GM12878 (cell line): ENCODE data around the gene ZNF668. TPM values are rescaled to one million over a fixed set of nuclear protein-coding genes. Genes with fewer than 3 reads are reported as not detected.

ENCODE experiments used
- ATAC-seq: fragments of 200-7000 bp; cut with Tn5 transposase; 3 replicates; pipeline ENCODE4 v1.9.1; 2020; ENCODE audit warnings: mild to moderate bottlenecking, moderate library complexity
- BruUV-seq: library from RNA; stranded (reverse); fragments of 400-500 nt; replicated peaks from 2 replicates; lab custom pipeline; 2021; lab: Mats Ljungman, UMichigan
- CTCF ChIA-PET: fragments of 300-600 bp; sonication (Branson Sonifier 250); formaldehyde crosslinking; extraction: SDS; loops from one replicate; lab custom pipeline; 2021; ENCODE audit warnings: inconsistent platforms; lab: Yijun Ruan, JAX
- POLR2A ChIA-PET: fragments of 350-600 bp; formaldehyde crosslinking; extraction: SDS; loops from one replicate; lab custom pipeline; 2021; ENCODE audit warnings: inconsistent platforms; lab: Charles Lee
- RAD21 ChIA-PET: fragments of 300-600 bp; sonication (Branson Sonifier 250); formaldehyde crosslinking; loops from one replicate; lab custom pipeline; 2023; ENCODE audit warnings: antibody characterized with exemption; ENCODE audit not compliant: unreplicated experiment; lab: Charles Lee
- SMC1A ChIA-PET: fragments of 300-600 bp; sonication (Branson Sonifier 250); formaldehyde crosslinking; loops from one replicate; lab custom pipeline; 2023; ENCODE audit not compliant: unreplicated experiment, uncharacterized antibody; lab: Charles Lee
- DNase-seq: peaks from one replicate; pipeline ENCODE4 v3.0.0-alpha.2; 2011; ENCODE audit warnings: low read depth, low spot score
- FAIRE-seq: peaks from 3 replicates; lab custom pipeline; 2011; peaks lifted over from hg19 to GRCh38; lab: Jason Lieb, UNC
- H2AFZ ChIP-seq: 2 replicates; pipeline ENCODE4 v1.6.0; 2011; ENCODE audit warnings: low read depth, low read length, control low read depth; ENCODE audit not compliant: control insufficient read depth
- H3K27ac ChIP-seq: 2 replicates; pipeline ENCODE4 v1.5.1; 2011; ENCODE audit warnings: control low read depth; ENCODE audit not compliant: control insufficient read depth, insufficient read depth
- H3K27me3 ChIP-seq, 2 experiments: replicated peaks in 1 of 2; 2 replicates each; pipeline versions ENCODE4 v1.6.0 to v1.6.1; 2011; ENCODE audit warnings: low read length in 1 of 2; ENCODE audit not compliant: control insufficient read depth in 2 of 2, insufficient read depth in 2 of 2
- H3K36me3 ChIP-seq, 2 experiments: 2 replicates each; pipeline ENCODE4 v1.5.1; 2011; ENCODE audit warnings: low read length in 1 of 2; ENCODE audit not compliant: control insufficient read depth in 2 of 2, insufficient read depth in 2 of 2
- H3K4me1 ChIP-seq: 2 replicates; pipeline ENCODE4 v1.6.1; 2011; ENCODE audit warnings: mild to moderate bottlenecking, low read length, moderate library complexity, mixed read lengths; ENCODE audit not compliant: control insufficient read depth, insufficient read depth
- H3K4me2 ChIP-seq: 2 replicates; pipeline ENCODE4 v1.6.0; 2011; ENCODE audit warnings: control low read depth; ENCODE audit not compliant: control insufficient read depth, insufficient read depth
- H3K4me3 ChIP-seq: fragments of 200-600 bp; sonication (generic); 2 replicates; pipeline ENCODE4 v1.5.1; 2016
- H3K79me2 ChIP-seq: 2 replicates; pipeline ENCODE4 v1.6.0; 2011; ENCODE audit warnings: low read length; ENCODE audit not compliant: control insufficient read depth, insufficient read depth
- H3K9ac ChIP-seq: 2 replicates; pipeline ENCODE4 v1.8.0; 2011; ENCODE audit warnings: low read length, control low read depth, mixed read lengths; ENCODE audit not compliant: control insufficient read depth, insufficient read depth
- H3K9me3 ChIP-seq: replicated peaks from 3 replicates; pipeline ENCODE4 v1.5.1; 2011; ENCODE audit warnings: mild to moderate bottlenecking, low read length; ENCODE audit not compliant: control insufficient read depth, insufficient read depth
- H4K20me1 ChIP-seq: 2 replicates; pipeline ENCODE4 v1.6.0; 2011; ENCODE audit not compliant: control insufficient read depth, insufficient read depth
- ATF2 ChIP-seq: IDR thresholded peaks from 2 replicates; pipeline ENCODE4 v1.6.1; 2012; ENCODE audit warnings: low read length, inconsistent platforms
- BMI1 ChIP-seq: fragments of 450-650 bp; IDR thresholded peaks from 2 replicates; pipeline ENCODE4 v1.6.1; 2016; ENCODE audit warnings: mild to moderate bottlenecking, moderate library complexity, borderline replicate concordance
- BRCA1 ChIP-seq: IDR thresholded peaks from 2 replicates; pipeline ENCODE4 v1.6.1; 2011; ENCODE audit warnings: low read depth, low read length, improper control_type of control experiment
- DPF2 ChIP-seq: fragments of 450-650 bp; IDR thresholded peaks from 2 replicates; pipeline ENCODE4 v1.6.1; 2017; ENCODE audit warnings: mild to moderate bottlenecking
- EGR1 ChIP-seq, 2 experiments: IDR thresholded peaks; 1 replicate in 1 of 2; 2 replicates in 1 of 2; pipeline ENCODE4 v1.6.1; 2011 to 2012; ENCODE audit warnings: low read depth in 2 of 2, low read length in 2 of 2, borderline replicate concordance in 1 of 2, mild to moderate bottlenecking in 1 of 2, moderate library complexity in 1 of 2
- FOS ChIP-seq: IDR thresholded peaks from 3 replicates; pipeline ENCODE4 v1.6.1; 2011; ENCODE audit warnings: borderline replicate concordance; ENCODE audit not compliant: insufficient read length; ENCODE audit errors: extremely low read depth
- HCFC1 ChIP-seq: fragments of 150-350 bp; IDR thresholded peaks from 2 replicates; pipeline ENCODE4 v1.6.1; 2014; ENCODE audit warnings: low read length
- IRF4 ChIP-seq: IDR thresholded peaks from 2 replicates; pipeline ENCODE4 v1.6.1; 2011; ENCODE audit warnings: low read depth, low read length
- JUNB ChIP-seq: IDR thresholded peaks from 2 replicates; pipeline ENCODE4 v1.6.1; 2016; ENCODE audit warnings: antibody characterized with exemption, mild to moderate bottlenecking
- JUND ChIP-seq: IDR thresholded peaks from 2 replicates; pipeline ENCODE4 v1.6.1; 2012; ENCODE audit warnings: low read depth, mild to moderate bottlenecking, low read length, improper control_type of control experiment, moderate library complexity
- MEF2B ChIP-seq: fragments of 450-650 bp; IDR thresholded peaks from 2 replicates; pipeline ENCODE4 v1.6.1; 2018; ENCODE audit warnings: mild to moderate bottlenecking, moderate library complexity; ENCODE audit not compliant: partially characterized antibody, poor library complexity, severe bottlenecking
- MXI1 ChIP-seq: fragments of 150-350 bp; IDR thresholded peaks from 2 replicates; pipeline ENCODE4 v1.6.1; 2011; ENCODE audit warnings: low read depth, mild to moderate bottlenecking, inconsistent platforms, low read length, improper control_type of control experiment
- NBN ChIP-seq: fragments of 450-650 bp; IDR thresholded peaks from 2 replicates; pipeline ENCODE4 v1.6.1; 2016
- NR2F1 ChIP-seq: fragments of 450-650 bp; conservative IDR thresholded peaks from 2 replicates; pipeline ENCODE4 v1.6.1; 2017; ENCODE audit warnings: mild to moderate bottlenecking
- PBX3 ChIP-seq: IDR thresholded peaks from 2 replicates; pipeline ENCODE4 v1.6.1; 2011; ENCODE audit warnings: mild to moderate bottlenecking, low read depth, low read length, moderate library complexity; ENCODE audit not compliant: insufficient replicate concordance
- POLR2AphosphoS5 ChIP-seq: IDR thresholded peaks from 2 replicates; pipeline ENCODE4 v1.6.1; 2011; ENCODE audit warnings: mild to moderate bottlenecking, low read length, inconsistent platforms
- RCOR1 ChIP-seq: conservative IDR thresholded peaks from 2 replicates; pipeline ENCODE4 v1.6.1; 2012; ENCODE audit warnings: low read depth, low read length, improper control_type of control experiment
- RELB ChIP-seq: fragments of 450-650 bp; IDR thresholded peaks from 2 replicates; pipeline ENCODE4 v1.6.1; 2017; ENCODE audit warnings: low read depth, mild to moderate bottlenecking, moderate library complexity
- SUPT20H ChIP-seq: IDR thresholded peaks from 2 replicates; pipeline ENCODE4 v1.6.1; 2011; ENCODE audit warnings: low read depth, mild to moderate bottlenecking, low read length, moderate library complexity, borderline replicate concordance; ENCODE audit not compliant: control insufficient read depth
- ZNF24 ChIP-seq: fragments of 450-650 bp; IDR thresholded peaks from 2 replicates; pipeline ENCODE4 v1.6.1; 2017; ENCODE audit warnings: antibody characterized with exemption, mild to moderate bottlenecking
- WGBS: methylation state at CpG from one replicate; pipeline ENCODE4 v1.1.6; 2016; ENCODE audit warnings: low lambda C conversion rate; ENCODE audit not compliant: insufficient replicate concordance, insufficient coverage; ENCODE audit errors: missing lambda C conversion rate; 5-methylcytosine and 5-hydroxymethylcytosine counted together
- in situ Hi-C: fragments of 300-500 bp; cut with MboI; formaldehyde crosslinking; loops from 9 replicates; pipeline ENCODE4 v1.14.3; 2018; ENCODE audit warnings: mixed read lengths
- intact Hi-C: fragments of 100-400 bp; cut with micrococcal nuclease; formaldehyde crosslinking; loops from one replicate; pipeline ENCODE4 v1.14.2; 2022; ENCODE audit not compliant: unreplicated experiment
- polyA plus RNA-seq, 11 experiments: library from polyadenylated mRNA; depleted of rRNA in 4 of 11; unstranded in 6 of 11; stranded (reverse) in 5 of 11; fragments of >200 nt; fragmentation: Nextera tagmentation in 4 of 11; fragmentation: Illumina TruSeq in 1 of 11; extraction: Ambion mirVana in 4 of 11; extraction: Trizol in 1 of 11; gene quantifications; 1 replicate in 1 of 11; 2 replicates in 10 of 11; pipeline versions ENCODE4 v1.2.1 to v1.2.3, GENCODE V29; 2011 to 2016; ENCODE audit warnings: inconsistent platforms in 2 of 11, missing spikeins in 2 of 11, low read depth in 1 of 11
- total RNA-seq, 4 experiments: library from RNA; depleted of rRNA in 3 of 4; stranded (reverse); fragments of >200 nt in 3 of 4; fragmentation: Illumina TruSeq in 1 of 4; extraction: Trizol in 1 of 4; gene quantifications; 2 replicates each; pipeline versions ENCODE4 v1.2.1 to v1.2.3, GENCODE V29; 2013 to 2021

Gene ZNF668
- total and polyA plus RNA-seq, 10 of the 15 experiments (the other 5 are each of a cell fraction or from before 2014, with no cell fraction given): 0.05 to 20.7 (median 10.0) TPM; not detected in 1

GRCh38 chr16:31087971-31088370 is 13.9 kb upstream of the ZNF668 start:
- no peak for ATAC-seq
- no peak for FAIRE-seq
- RAD21 ChIA-PET: no interaction called here

More at GRCh38 chr16:31087971-31088370, 13.9 kb upstream of the ZNF668 start:
- WGBS: 84% methylated on average over 5 of the region's 5 CpGs
- DNase-seq: no peak
- Histone ChIP-seq H3K36me3 (peaks cover 2% of the 10 kb centered on the region in 2 experiments; a peak in 3 of 4 replicates), H3K9me3 (no peaks in the 10 kb centered on the region), H3K4me1 (no peaks in the 10 kb centered on the region), H4K20me1 (no peaks in the 10 kb centered on the region; the same call in 1 of the 2 replicates), H3K4me3 (no peak overlapping the region), H3K27ac (no peak overlapping the region), H3K9ac (no peak overlapping the region), H3K79me2 (peaks cover 5% of the 10 kb centered on the region), H3K4me2 (no peak overlapping the region), H2AFZ (no peak overlapping the region), H3K27me3 (no peaks in the 10 kb centered on the region)
- CTCF ChIA-PET: no interaction called here
- in situ Hi-C loops: no loop called here
- POLR2A ChIA-PET: no interaction called here
- intact Hi-C loops: no loop called here
- SMC1A ChIA-PET: no interaction called here
- BruUV-seq: no TSS peak
- no peak for TF ChIP-seq PBX3
- TF ChIP-seq POLR2AphosphoS5: no peak
- no peak for TF ChIP-seq EGR1 (IDR thresholded peaks at IDR 0.05; ENCODE audit: borderline replicate concordance in 1 of 2, low read depth in 2 of 2, low read length in 2 of 2)
- no peak for TF ChIP-seq MEF2B
- no peak for TF ChIP-seq NBN
- TF ChIP-seq IRF4: no peak
- TF ChIP-seq ATF2: no peak
- no peak for TF ChIP-seq MXI1
- TF ChIP-seq NR2F1: no peak
- TF ChIP-seq ZNF24: no peak
- no peak for TF ChIP-seq RELB
- TF ChIP-seq HCFC1: no peak
- TF ChIP-seq BMI1: no peak
- TF ChIP-seq JUNB: no peak
- no peak for TF ChIP-seq BRCA1
- TF ChIP-seq SUPT20H: no peak
- no peak for TF ChIP-seq RCOR1
- no peak for TF ChIP-seq JUND
- TF ChIP-seq FOS: no peak
- no peak for TF ChIP-seq DPF2
